ENCODE results near the gene SIRT1.
"Not testable (repeated sequence)": the region's sequence is repeated elsewhere in the genome, so short reads cannot be mapped to it uniquely, and the experiment has no call there.

Gene SIRT1

GRCh38 chr10:67884313-67884841 lies at the start of gene SIRT1:
Gene SIRT1 (plus strand): TSS chr10:67884656. CDS start chr10:67884722, 66 bp downstream.
- in situ Hi-C loops (cut with MboI; ENCODE audit: low sequenced_read_pairs) = no loop called here

GRCh38 chr10:67835541-67836394 lies 48.7 kb upstream of the SIRT1 start:
- in situ Hi-C loops (cut with MboI; ENCODE audit: low sequenced_read_pairs) = not testable (repeated sequence)

- in situ Hi-C loops (cut with MboI; ENCODE audit: low sequenced_read_pairs) = no loop called here
Measured at GRCh38 chr10:67836488-67836887, 48.0 kb upstream of the SIRT1 start.

- in situ Hi-C loops (cut with MboI; ENCODE audit: low sequenced_read_pairs) = no loop called here
Measured at GRCh38 chr10:67836972-67837371, 47.5 kb upstream of the SIRT1 start.

- in situ Hi-C loops (cut with MboI; ENCODE audit: low sequenced_read_pairs) = no loop called here
Measured at GRCh38 chr10:67837541-67838314, 46.7 kb upstream of the SIRT1 start, which contains the start of gene DNAJC12. Gene DNAJC12 (minus strand): TSS chr10:67838188. CDS start chr10:67838011, 177 bp downstream.

- in situ Hi-C loops (cut with MboI; ENCODE audit: low sequenced_read_pairs) = not testable (repeated sequence)
Measured at GRCh38 chr10:67839511-67839910, 44.9 kb upstream of the SIRT1 start.

GRCh38 chr10:67839951-67840350 lies 44.5 kb upstream of the SIRT1 start:
- in situ Hi-C loops (cut with MboI; ENCODE audit: low sequenced_read_pairs) = no loop called here

- in situ Hi-C loops (cut with MboI; ENCODE audit: low sequenced_read_pairs) = no loop called here
Measured at GRCh38 chr10:67841737-67842136, 42.7 kb upstream of the SIRT1 start.

- in situ Hi-C loops (cut with MboI; ENCODE audit: low sequenced_read_pairs) = no loop called here
Measured at GRCh38 chr10:67843284-67843683, 41.2 kb upstream of the SIRT1 start.

- in situ Hi-C loops (cut with MboI; ENCODE audit: low sequenced_read_pairs) = loop anchor here (10.0 kb wide), 1 partner anchor 305 kb away; no protein-coding TSS in a partner anchor
Measured at GRCh38 chr10:67849331-67850011, 35.0 kb upstream of the SIRT1 start.

GRCh38 chr10:67851186-67851585 lies 33.3 kb upstream of the SIRT1 start:
- in situ Hi-C loops (cut with MboI; ENCODE audit: low sequenced_read_pairs) = loop anchor here (10.0 kb wide), 1 partner anchor 304 kb away; no protein-coding TSS in a partner anchor

GRCh38 chr10:67852761-67853160 lies 31.7 kb upstream of the SIRT1 start:
- in situ Hi-C loops (cut with MboI; ENCODE audit: low sequenced_read_pairs) = loop anchor here (10.0 kb wide), 1 partner anchor 302 kb away; no protein-coding TSS in a partner anchor

GRCh38 chr10:67853512-67853911 lies 30.9 kb upstream of the SIRT1 start:
- in situ Hi-C loops (cut with MboI; ENCODE audit: low sequenced_read_pairs) = loop anchor here (10.0 kb wide), 1 partner anchor 301 kb away; no protein-coding TSS in a partner anchor

GRCh38 chr10:67858971-67859370 lies 25.5 kb upstream of the SIRT1 start:
- in situ Hi-C loops (cut with MboI; ENCODE audit: low sequenced_read_pairs) = loop anchor here (10.0 kb wide), 1 partner anchor 296 kb away; no protein-coding TSS in a partner anchor

- in situ Hi-C loops (cut with MboI; ENCODE audit: low sequenced_read_pairs) = no loop called here
Measured at GRCh38 chr10:67861750-67862432, 22.6 kb upstream of the SIRT1 start.

- in situ Hi-C loops (cut with MboI; ENCODE audit: low sequenced_read_pairs) = no loop called here
Measured at GRCh38 chr10:67863094-67863493, 21.4 kb upstream of the SIRT1 start.

GRCh38 chr10:67864607-67865371 lies 19.7 kb upstream of the SIRT1 start:
- in situ Hi-C loops (cut with MboI; ENCODE audit: low sequenced_read_pairs) = no loop called here

GRCh38 chr10:67868132-67868531 lies 16.3 kb upstream of the SIRT1 start:
- in situ Hi-C loops (cut with MboI; ENCODE audit: low sequenced_read_pairs) = no loop called here

- in situ Hi-C loops (cut with MboI; ENCODE audit: low sequenced_read_pairs) = no loop called here
Measured at GRCh38 chr10:67869996-67870395, 14.5 kb upstream of the SIRT1 start.

All from HL-60/S4 (cell line).